HUES48 (cell line): ENCODE measurements around the gene CPB1.

Experiments used
- H3K27ac ChIP-seq: one replicate; pipeline ENCODE4 v1.7.0; 2013; ENCODE audit warnings: low read depth, low read length, inconsistent platforms
- H3K27me3 ChIP-seq: 2 replicates; pipeline ENCODE4 v1.6.1; 2013; ENCODE audit warnings: mild to moderate bottlenecking, low read length; ENCODE audit not compliant: control insufficient read depth, insufficient read depth
- H3K36me3 ChIP-seq: 2 replicates; pipeline ENCODE4 v1.6.1; 2013; ENCODE audit warnings: low read length; ENCODE audit not compliant: control insufficient read depth, insufficient read depth
- H3K4me1 ChIP-seq: 2 replicates; pipeline ENCODE4 v1.6.1; 2013; ENCODE audit warnings: mild to moderate bottlenecking, low read length; ENCODE audit not compliant: control insufficient read depth, insufficient read depth
- H3K4me3 ChIP-seq: 2 replicates; pipeline ENCODE4 v1.5.1; 2013; ENCODE audit warnings: mild to moderate bottlenecking, low read depth, low read length
- H3K9ac ChIP-seq: 2 replicates; pipeline ENCODE4 v1.6.1; 2013; ENCODE audit warnings: mild to moderate bottlenecking, low read depth, low read length, moderate library complexity
- H3K9me3 ChIP-seq: 2 replicates; pipeline ENCODE4 v1.6.1; 2013; ENCODE audit warnings: low read length; ENCODE audit not compliant: control insufficient read depth, insufficient read depth

The CPB1 gene

DNA sequence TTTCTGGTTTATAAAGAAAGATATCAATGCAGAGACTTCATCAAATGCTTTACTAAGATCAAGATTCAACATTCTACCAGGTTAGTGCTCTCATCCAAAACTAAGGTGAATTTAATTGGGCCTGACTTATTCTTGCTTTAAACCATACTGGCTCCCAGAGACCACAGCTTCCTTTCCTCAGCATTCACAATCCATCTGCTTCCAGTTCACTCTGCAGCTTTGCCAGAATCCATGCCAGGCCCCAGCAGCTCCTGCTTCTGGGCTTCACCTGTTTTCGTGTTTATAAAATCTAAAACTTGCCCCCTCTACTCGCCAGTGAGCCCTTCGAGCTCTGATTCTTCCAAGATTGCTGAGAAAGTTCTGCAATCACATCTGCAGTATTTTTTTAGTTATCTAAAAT, 2.3 kb downstream of the CPB1 start:
- no peaks in the 10 kb centered on the region for H3K36me3 ChIP-seq
- H3K9ac ChIP-seq: no peak overlapping the region
- no peaks in the 10 kb centered on the region for H3K9me3 ChIP-seq
- no peaks in the 10 kb centered on the region for H3K4me1 ChIP-seq
- no peak overlapping the region for H3K27ac ChIP-seq
- H3K4me3 ChIP-seq: no peak overlapping the region
- H3K27me3 ChIP-seq: no peaks in the 10 kb centered on the region

DNA sequence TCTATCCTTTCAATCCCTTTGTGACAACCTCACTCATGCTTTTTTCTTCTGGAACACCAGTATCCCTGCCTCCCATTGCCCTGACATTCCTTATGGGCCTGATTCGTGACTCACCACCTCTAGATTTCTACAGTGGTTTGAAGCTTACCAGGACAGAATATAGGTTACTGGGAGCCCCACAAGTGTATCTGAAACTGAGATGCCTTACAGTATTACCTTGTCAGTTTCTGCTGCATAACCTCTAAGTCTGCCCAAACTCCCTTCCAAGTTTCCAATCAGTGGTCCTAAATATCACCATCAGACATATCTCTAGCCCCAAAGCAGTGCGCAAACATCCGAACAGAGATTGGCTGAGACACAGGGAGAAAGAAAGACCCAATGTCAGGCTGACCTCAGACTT, 5.6 kb downstream of the CPB1 start:
- Histone ChIP-seq H3K4me3 (no peak overlapping the region), H3K9me3 (no peaks in the 10 kb centered on the region), H3K4me1 (no peaks in the 10 kb centered on the region), H3K27me3 (no peaks in the 10 kb centered on the region), H3K9ac (no peak overlapping the region), H3K27ac (no peak overlapping the region), H3K36me3 (no peaks in the 10 kb centered on the region)

DNA sequence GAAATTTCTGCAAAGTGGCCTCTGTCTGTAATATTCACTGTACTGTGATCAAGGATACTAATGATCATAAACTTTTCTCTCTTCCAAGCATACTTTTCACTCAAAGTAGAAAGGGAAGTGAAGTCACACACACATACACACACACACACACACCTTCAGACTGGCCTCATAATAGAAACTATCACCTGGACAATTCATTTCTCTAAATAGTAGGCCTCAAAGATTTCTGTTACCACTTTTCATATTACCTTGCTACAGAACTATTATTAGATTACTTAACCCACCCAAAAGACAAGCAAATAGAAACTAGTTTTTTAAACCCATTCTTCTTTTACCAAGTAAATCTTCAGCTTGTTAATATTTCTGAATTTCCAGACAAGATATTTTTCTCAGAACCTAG, 12.2 kb downstream of the CPB1 start:
- H3K4me3 ChIP-seq: no peak overlapping the region
- no peaks in the 10 kb centered on the region for H3K4me1 ChIP-seq
- H3K9ac ChIP-seq: no peak overlapping the region
- no peaks in the 10 kb centered on the region for H3K27me3 ChIP-seq
- no peaks in the 10 kb centered on the region for H3K9me3 ChIP-seq
- H3K27ac ChIP-seq: no peak overlapping the region
- no peaks in the 10 kb centered on the region for H3K36me3 ChIP-seq

DNA sequence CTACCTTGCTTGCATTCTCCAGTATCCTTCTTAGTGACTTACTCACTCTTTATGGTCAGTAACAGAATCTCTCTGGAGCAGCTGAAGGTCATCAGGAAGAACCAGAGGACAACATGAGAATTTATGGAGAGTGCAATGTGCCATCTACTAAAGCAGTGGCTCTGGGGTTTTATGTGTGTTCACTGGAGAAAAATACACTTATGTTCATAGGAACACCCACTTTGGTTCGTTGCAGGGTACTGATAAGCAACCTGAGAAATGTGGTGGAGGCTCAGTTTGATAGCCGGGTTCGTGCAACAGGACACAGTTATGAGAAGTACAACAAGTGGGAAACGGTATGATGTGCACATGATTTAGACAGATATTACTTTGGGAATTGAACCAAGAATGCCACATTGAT, 12.8 kb downstream of the CPB1 start:
- H3K4me1 ChIP-seq: no peaks in the 10 kb centered on the region
- H3K27me3 ChIP-seq: no peaks in the 10 kb centered on the region
- no peaks in the 10 kb centered on the region for H3K9me3 ChIP-seq
- H3K36me3 ChIP-seq: no peaks in the 10 kb centered on the region
- no peak overlapping the region for H3K4me3 ChIP-seq
- H3K27ac ChIP-seq: no peak overlapping the region
- H3K9ac ChIP-seq: no peak overlapping the region

DNA sequence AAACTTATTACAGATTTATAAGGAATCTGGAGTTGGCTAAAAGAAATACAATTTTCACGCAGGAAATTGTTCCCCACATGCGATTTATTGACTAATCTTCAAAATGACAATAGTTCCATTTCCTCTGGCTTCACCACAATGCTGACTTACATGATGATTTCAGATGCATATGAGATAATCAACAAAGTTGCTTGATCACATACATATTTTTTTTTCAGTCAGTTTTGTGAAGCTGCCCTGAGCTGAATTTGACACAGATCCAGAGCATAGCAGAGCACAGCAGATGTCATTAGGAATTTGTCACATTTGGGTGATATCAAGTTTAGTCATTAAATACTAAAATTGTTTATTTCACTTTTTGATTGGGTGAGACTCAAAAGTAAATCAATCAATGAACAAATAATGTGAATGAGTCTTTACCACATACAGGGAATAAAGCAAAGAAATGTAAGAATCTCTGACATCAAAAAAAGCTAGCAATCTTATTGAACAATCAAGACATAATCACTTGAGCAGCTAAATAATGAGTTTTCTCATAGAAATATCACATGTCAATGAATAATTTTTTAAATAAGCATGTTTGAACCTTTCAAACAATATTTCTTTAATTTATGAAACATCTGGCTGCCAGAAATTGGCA, 18.3 kb downstream of the CPB1 start:
- H3K9ac ChIP-seq: no peak overlapping the region
- no peak overlapping the region for H3K27ac ChIP-seq
- no peak overlapping the region for H3K4me3 ChIP-seq
- no peaks in the 10 kb centered on the region for H3K36me3 ChIP-seq
- no peaks in the 10 kb centered on the region for H3K4me1 ChIP-seq
- no peaks in the 10 kb centered on the region for H3K9me3 ChIP-seq
- H3K27me3 ChIP-seq: no peaks in the 10 kb centered on the region

DNA sequence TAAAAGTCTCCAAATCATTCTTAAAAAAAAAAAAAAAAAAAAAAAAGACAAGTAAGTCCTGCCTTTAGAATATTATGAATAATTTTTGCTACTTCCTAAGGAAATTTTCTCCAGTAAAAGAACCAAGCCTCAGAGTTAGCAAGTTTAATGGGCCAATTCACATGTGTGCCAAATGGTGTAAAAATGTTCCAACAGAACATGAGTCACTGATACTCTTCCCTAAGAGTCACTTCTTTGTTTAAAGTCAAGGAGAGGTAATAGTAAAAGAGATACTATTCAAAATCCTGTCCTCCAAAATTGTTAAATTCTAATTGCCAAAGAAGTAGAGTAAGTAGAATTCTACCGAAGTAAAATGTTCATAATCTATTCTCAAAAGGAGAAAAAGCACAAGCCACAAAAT, 19.7 kb downstream of the CPB1 start:
- no peak overlapping the region for H3K27ac ChIP-seq
- no peaks in the 10 kb centered on the region for H3K27me3 ChIP-seq
- no peaks in the 10 kb centered on the region for H3K4me1 ChIP-seq
- H3K36me3 ChIP-seq: no peaks in the 10 kb centered on the region
- no peak overlapping the region for H3K9ac ChIP-seq
- H3K4me3 ChIP-seq: no peak overlapping the region
- no peaks in the 10 kb centered on the region for H3K9me3 ChIP-seq

DNA sequence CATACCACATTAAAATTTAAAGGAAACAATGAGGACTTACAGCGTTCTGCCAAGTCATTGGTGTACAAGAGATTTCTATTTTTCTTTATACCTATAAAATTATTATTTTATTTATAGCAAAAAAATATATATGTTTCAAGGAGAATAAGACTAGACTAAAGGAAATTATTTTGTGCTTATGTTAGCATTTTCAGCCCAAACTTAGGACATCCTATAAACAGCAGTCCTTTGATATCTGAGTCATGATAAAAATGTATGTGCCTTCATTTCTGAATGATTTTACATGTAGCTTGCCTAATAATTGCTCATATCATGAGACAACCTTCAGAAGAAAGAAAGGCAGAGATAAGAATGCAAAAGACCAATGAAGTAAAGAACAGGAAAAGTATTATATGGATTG, 20.8 kb downstream of the CPB1 start:
- Histone ChIP-seq H3K4me3 (no peak overlapping the region), H3K27me3 (no peaks in the 10 kb centered on the region), H3K9me3 (no peaks in the 10 kb centered on the region), H3K36me3 (no peaks in the 10 kb centered on the region), H3K27ac (no peak overlapping the region), H3K9ac (no peak overlapping the region), H3K4me1 (no peaks in the 10 kb centered on the region)

DNA sequence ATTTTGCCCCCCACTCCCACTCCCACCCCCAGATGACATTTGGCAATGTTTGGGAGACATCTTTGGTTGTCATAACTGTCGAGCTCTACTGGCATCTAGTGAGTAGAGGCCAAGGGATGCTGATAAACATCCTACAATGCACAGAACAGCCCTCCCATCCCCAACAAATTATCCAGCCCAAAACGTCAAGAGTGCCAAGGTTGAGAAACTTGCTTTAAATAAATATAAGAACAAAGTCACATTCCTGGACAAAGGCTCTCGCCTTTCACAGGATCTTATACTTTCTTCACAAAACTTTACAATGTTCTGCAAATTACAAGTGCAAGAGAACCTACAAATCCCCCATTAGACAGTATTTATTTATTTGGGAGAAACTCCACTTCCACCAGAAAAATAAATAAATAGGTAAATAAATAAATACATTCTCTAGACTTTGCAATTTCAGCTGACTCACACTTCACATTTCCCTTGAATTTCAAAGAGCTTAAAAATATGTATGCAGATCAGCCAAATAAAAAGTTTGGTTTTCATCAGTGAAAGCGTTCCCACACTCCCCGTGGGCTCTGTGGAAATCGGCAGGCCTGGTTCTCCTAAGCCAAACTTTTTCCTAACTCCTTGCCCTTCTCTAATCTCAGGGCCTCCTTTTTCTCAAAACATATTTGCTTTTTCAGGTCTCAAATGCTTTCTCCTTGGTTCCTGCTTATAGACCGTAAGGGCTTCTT, 24.8 kb downstream of the CPB1 start:
- no peaks in the 10 kb centered on the region for H3K27me3 ChIP-seq
- H3K9ac ChIP-seq: no peak overlapping the region
- no peaks in the 10 kb centered on the region for H3K4me1 ChIP-seq
- H3K4me3 ChIP-seq: no peak overlapping the region
- H3K36me3 ChIP-seq: no peaks in the 10 kb centered on the region
- H3K9me3 ChIP-seq: no peaks in the 10 kb centered on the region
- H3K27ac ChIP-seq: no peak overlapping the region

DNA sequence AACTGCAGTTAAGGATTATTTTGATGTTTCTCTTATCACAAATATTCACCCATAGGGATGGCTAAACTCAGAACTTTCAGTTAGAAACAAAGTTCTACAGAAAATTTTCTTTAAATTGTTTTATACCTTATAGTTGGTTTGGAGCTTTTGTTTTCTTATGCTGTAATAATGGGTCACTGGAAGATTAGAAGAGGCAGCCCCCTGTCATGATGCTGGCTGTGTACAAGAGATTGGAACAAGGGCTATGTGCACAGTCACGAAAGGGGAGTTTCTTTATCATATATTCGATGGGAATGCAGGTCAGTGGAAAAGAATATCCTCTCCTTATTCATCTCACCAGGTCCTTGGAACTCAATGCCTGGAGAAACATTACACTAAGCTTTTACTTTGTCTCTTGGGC, 25.5 kb downstream of the CPB1 start:
- Histone ChIP-seq H3K9ac (no peak overlapping the region), H3K4me1 (no peaks in the 10 kb centered on the region), H3K27me3 (no peaks in the 10 kb centered on the region), H3K4me3 (no peak overlapping the region), H3K9me3 (no peaks in the 10 kb centered on the region), H3K36me3 (no peaks in the 10 kb centered on the region), H3K27ac (no peak overlapping the region)

DNA sequence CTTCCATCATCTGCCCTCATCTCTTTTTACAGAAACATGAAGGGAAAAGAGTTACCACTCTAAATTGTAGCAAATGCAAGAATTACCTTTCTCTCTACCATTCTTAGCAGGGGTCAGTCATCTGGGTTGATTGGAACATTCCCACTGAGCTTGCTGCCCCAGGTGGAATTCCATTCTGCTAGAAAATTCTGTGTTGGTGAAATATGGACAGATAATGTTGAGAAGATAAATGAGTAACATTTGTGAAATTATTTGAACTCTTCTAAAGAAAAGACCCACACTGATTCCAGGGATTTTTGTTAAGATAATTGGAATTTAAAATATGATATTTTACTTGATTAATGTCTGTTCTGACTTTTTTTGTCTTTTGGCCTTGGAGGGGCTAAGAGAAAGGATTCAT, 26.4 kb downstream of the CPB1 start:
- H3K4me3 ChIP-seq: no peak overlapping the region
- H3K27ac ChIP-seq: no peak overlapping the region
- no peak overlapping the region for H3K9ac ChIP-seq
- H3K4me1 ChIP-seq: no peaks in the 10 kb centered on the region
- no peaks in the 10 kb centered on the region for H3K9me3 ChIP-seq
- H3K27me3 ChIP-seq: no peaks in the 10 kb centered on the region
- no peaks in the 10 kb centered on the region for H3K36me3 ChIP-seq

DNA sequence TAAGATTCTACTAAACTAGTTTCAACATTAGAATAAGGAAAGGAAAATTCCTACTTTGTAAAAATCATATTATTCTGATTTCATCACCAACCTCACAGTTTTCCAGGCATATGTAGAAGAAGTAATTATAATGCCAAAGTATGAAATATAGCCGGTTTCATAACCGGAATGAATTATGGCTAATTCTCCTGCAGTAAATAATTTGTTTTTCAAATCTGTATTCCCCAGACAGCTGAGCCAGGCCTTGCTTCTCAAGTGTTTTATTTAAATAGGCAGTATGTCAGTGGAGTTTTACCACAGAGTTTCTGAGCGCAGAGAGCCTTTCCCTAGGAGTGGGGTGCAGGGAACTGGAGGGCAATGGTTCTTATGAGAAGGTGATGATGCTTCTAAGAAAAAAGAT, 28.8 kb downstream of the CPB1 start:
- no peaks in the 10 kb centered on the region for H3K27me3 ChIP-seq
- H3K36me3 ChIP-seq: no peaks in the 10 kb centered on the region
- H3K27ac ChIP-seq: no peak overlapping the region
- no peaks in the 10 kb centered on the region for H3K9me3 ChIP-seq
- no peak overlapping the region for H3K9ac ChIP-seq
- no peaks in the 10 kb centered on the region for H3K4me1 ChIP-seq
- no peak overlapping the region for H3K4me3 ChIP-seq
